H1 (cell line): ENCODE data around the gene CACNB2. TPM values are rescaled to one million over a fixed set of nuclear protein-coding genes. Genes with fewer than 3 reads are reported as not detected.

ENCODE experiments used
- CTCF ChIA-PET: fragments of 300-600 bp; sonication (Branson Sonifier 250); formaldehyde crosslinking; loops from one replicate; lab custom pipeline; 2021; ENCODE audit not compliant: partially characterized antibody; lab: Charles Lee
- POLR2A ChIA-PET: fragments of 300-600 bp; sonication (Branson Sonifier 250); formaldehyde crosslinking; loops from one replicate; lab custom pipeline; 2021; ENCODE audit warnings: inconsistent platforms; ENCODE audit not compliant: partially characterized antibody; lab: Charles Lee
- DNase-seq, 2 experiments: peaks; one replicate each; pipeline versions ENCODE4 v3.0.0 to v3.0.0-alpha.2; 2010 to 2022; ENCODE audit warnings: low spot score in 2 of 2, low read depth in 1 of 2, mixed read lengths in 1 of 2
- FAIRE-seq: peaks from 2 replicates; lab custom pipeline; 2011; peaks lifted over from hg19 to GRCh38; lab: Jason Lieb, UNC
- H2AFZ ChIP-seq: 2 replicates; pipeline ENCODE4 v1.8.1; 2012; ENCODE audit warnings: low read length, inconsistent platforms
- H2AK5ac ChIP-seq: 2 replicates; pipeline ENCODE4 v1.6.1; 2013; ENCODE audit warnings: low read depth, low read length
- H2BK120ac ChIP-seq: replicated peaks from 2 replicates; pipeline ENCODE3; 2013; ENCODE audit warnings: low read depth, low read length, inconsistent platforms
- H2BK12ac ChIP-seq: 2 replicates; pipeline ENCODE4 v1.6.1; 2013; ENCODE audit warnings: low read depth, low read length
- H2BK15ac ChIP-seq: 2 replicates; pipeline ENCODE4 v1.6.1; 2013; ENCODE audit warnings: low read length
- H2BK20ac ChIP-seq: 2 replicates; pipeline ENCODE4 v1.6.1; 2013; ENCODE audit warnings: low read length
- H2BK5ac ChIP-seq: 2 replicates; pipeline ENCODE4 v1.6.1; 2013; ENCODE audit warnings: low read depth, low read length
- H3K14ac ChIP-seq: 2 replicates; pipeline ENCODE4 v1.6.1; 2013; ENCODE audit warnings: inconsistent platforms; ENCODE audit not compliant: insufficient read length
- H3K18ac ChIP-seq: 2 replicates; pipeline ENCODE4 v1.6.1; 2013; ENCODE audit warnings: low read length; ENCODE audit errors: extremely low read depth
- H3K23ac ChIP-seq: 2 replicates; pipeline ENCODE4 v1.6.1; 2013; ENCODE audit warnings: inconsistent platforms; ENCODE audit not compliant: insufficient read length
- H3K23me2 ChIP-seq: 2 replicates; pipeline ENCODE4 v1.6.1; 2013; ENCODE audit warnings: low read depth, low read length
- H3K27ac ChIP-seq: 2 replicates; pipeline ENCODE4 v1.6.1; 2011; ENCODE audit warnings: low read depth, low read length, inconsistent platforms
- H3K27me3 ChIP-seq, 4 experiments: replicated peaks in 1 of 4; 1 replicate in 1 of 4; 2 replicates in 3 of 4; pipeline versions ENCODE4 v1.6.1 to v1.8.1; 2011 to 2013; ENCODE audit warnings: low read length in 3 of 4, mild to moderate bottlenecking in 3 of 4, inconsistent platforms in 2 of 4, mixed read lengths in 2 of 4, moderate library complexity in 1 of 4; ENCODE audit not compliant: control insufficient read depth in 3 of 4, insufficient read depth in 3 of 4; ENCODE audit errors: extremely low read depth in 1 of 4
- H3K36me3 ChIP-seq, 4 experiments: 2 replicates each; pipeline versions ENCODE4 v1.6.1 to v1.8.1; 2011 to 2013; ENCODE audit warnings: mild to moderate bottlenecking in 4 of 4, low read length in 3 of 4, moderate library complexity in 2 of 4, control low read depth in 1 of 4, inconsistent platforms in 1 of 4; ENCODE audit not compliant: insufficient read depth in 4 of 4, control insufficient read depth in 2 of 4
- H3K4ac ChIP-seq: replicated peaks from 2 replicates; pipeline ENCODE3; 2013; ENCODE audit warnings: low read length, low read depth, mixed read lengths, inconsistent platforms; ENCODE audit not compliant: insufficient read length
- H3K4me1 ChIP-seq, 4 experiments: replicated peaks in 1 of 4; 1 replicate in 1 of 4; 2 replicates in 3 of 4; pipeline versions ENCODE4 v1.6.1 to v1.8.1; 2011 to 2013; ENCODE audit warnings: low read length in 3 of 4, inconsistent platforms in 2 of 4, mixed read lengths in 1 of 4; ENCODE audit not compliant: insufficient read depth in 4 of 4, control insufficient read depth in 3 of 4
- H3K4me2 ChIP-seq, 2 experiments: 2 replicates each; pipeline versions ENCODE4 v1.6.1 to v1.8.1; 2011 to 2013; ENCODE audit warnings: low read depth in 2 of 2, low read length in 2 of 2, control low read depth in 1 of 2, inconsistent platforms in 1 of 2, mild to moderate bottlenecking in 1 of 2; ENCODE audit not compliant: insufficient read depth in 1 of 2
- H3K4me3 ChIP-seq, 4 experiments: fragments of 200-600, 300-600 bp in 1 of 4; sonication (generic), shearing (Covaris generic), sonication (Bioruptor Twin) in 1 of 4; 2 replicates each; pipeline versions ENCODE4 v1.5.1 to v1.8.1; 2011 to 2016; ENCODE audit warnings: low read length in 4 of 4, low read depth in 3 of 4, control low read depth in 2 of 4, inconsistent platforms in 2 of 4, mild to moderate bottlenecking in 2 of 4, mixed read lengths in 1 of 4, moderate library complexity in 1 of 4; ENCODE audit not compliant: insufficient read depth in 2 of 4; ENCODE audit errors: extremely low read depth in 1 of 4
- H3K56ac ChIP-seq: replicated peaks from 2 replicates; pipeline ENCODE3; 2013; ENCODE audit warnings: low read depth, mild to moderate bottlenecking, mixed read lengths, low read length, inconsistent platforms; ENCODE audit not compliant: insufficient read length
- H3K79me1 ChIP-seq: 2 replicates; pipeline ENCODE4 v1.6.1; 2013; ENCODE audit warnings: low read depth, low read length, control low read depth
- H3K79me2 ChIP-seq, 2 experiments: 2 replicates each; pipeline versions ENCODE4 v1.6.1 to v1.8.1; 2012 to 2013; ENCODE audit warnings: low read length in 2 of 2, mild to moderate bottlenecking in 2 of 2, inconsistent platforms in 1 of 2; ENCODE audit not compliant: insufficient read depth in 2 of 2, control insufficient read depth in 1 of 2
- H3K9ac ChIP-seq, 4 experiments: replicated peaks in 1 of 4; 1 replicate in 1 of 4; 2 replicates in 3 of 4; pipeline versions ENCODE4 v1.6.1 to v1.8.1; 2011 to 2013; ENCODE audit warnings: low read depth in 3 of 4, low read length in 3 of 4, control low read depth in 2 of 4, mild to moderate bottlenecking in 2 of 4, moderate library complexity in 2 of 4, inconsistent platforms in 1 of 4; ENCODE audit errors: extremely low read depth in 1 of 4
- H3K9me3 ChIP-seq, 2 experiments: 2 replicates each; pipeline versions ENCODE4 v1.6.1 to v1.8.1; 2012 to 2013; ENCODE audit warnings: mild to moderate bottlenecking in 2 of 2, moderate library complexity in 2 of 2, control low read depth in 1 of 2, inconsistent platforms in 1 of 2, low read depth in 1 of 2, low read length in 1 of 2, mixed read lengths in 1 of 2; ENCODE audit not compliant: insufficient read depth in 2 of 2
- H4K20me1 ChIP-seq, 2 experiments: replicated peaks in 1 of 2; 2 replicates each; pipeline versions ENCODE3 to v1.8.1; 2011 to 2013; ENCODE audit warnings: inconsistent platforms in 2 of 2, low read length in 2 of 2, mild to moderate bottlenecking in 1 of 2; ENCODE audit not compliant: insufficient read depth in 2 of 2, control insufficient read depth in 1 of 2
- H4K5ac ChIP-seq: 2 replicates; pipeline ENCODE4 v1.6.1; 2013; ENCODE audit warnings: low read length, low read depth, mixed read lengths, inconsistent platforms; ENCODE audit not compliant: insufficient read length
- H4K8ac ChIP-seq: 2 replicates; pipeline ENCODE4 v1.8.0; 2013; ENCODE audit warnings: mild to moderate bottlenecking, moderate library complexity, low read length, inconsistent platforms; ENCODE audit not compliant: insufficient read depth; ENCODE audit errors: extremely low read depth
- H4K91ac ChIP-seq: replicated peaks from 2 replicates; pipeline ENCODE3; 2013; ENCODE audit warnings: low read length, mixed read lengths, inconsistent platforms; ENCODE audit not compliant: insufficient read length
- SIN3A ChIP-seq, 2 experiments: IDR thresholded peaks in 1 of 2; conservative IDR thresholded peaks in 1 of 2; 2 replicates each; pipeline ENCODE4 v1.6.1; 2011 to 2012; ENCODE audit warnings: low read length in 2 of 2, improper control_type of control experiment in 1 of 2, low read depth in 1 of 2, mild to moderate bottlenecking in 1 of 2
- TAF7 ChIP-seq: optimal IDR thresholded peaks from 2 replicates; pipeline ENCODE3; 2011; ENCODE audit warnings: low read depth, mild to moderate bottlenecking, inconsistent platforms, low read length, moderate library complexity, borderline replicate concordance
- TCF12 ChIP-seq: IDR thresholded peaks from 2 replicates; pipeline ENCODE4 v1.6.1; 2011; ENCODE audit warnings: low read depth, mild to moderate bottlenecking, low read length
- WGBS, 2 experiments: shearing (Covaris generic) in 1 of 2; methylation state at CpG; one replicate each; pipeline versions ENCODE4 v1.1.6 to v1.1.7; 2013 to 2015; ENCODE audit warnings: low lambda C conversion rate in 2 of 2, mixed read lengths in 2 of 2, inconsistent platforms in 1 of 2, low coverage in 1 of 2, missing lambda C conversion rate in 1 of 2; ENCODE audit not compliant: insufficient replicate concordance in 2 of 2, insufficient coverage in 1 of 2, insufficient read length in 1 of 2; ENCODE audit errors: extremely low coverage in 1 of 2, missing lambda C conversion rate in 1 of 2; 5-methylcytosine and 5-hydroxymethylcytosine counted together
- polyA plus RNA-seq, 7 experiments: library from polyadenylated mRNA; depleted of rRNA in 3 of 7; stranded (reverse) in 5 of 7; unstranded in 2 of 7; fragments of >200 nt in 5 of 7; fragments of 200-250 nt in 2 of 7; gene quantifications; 1 replicate in 5 of 7; 2 replicates in 1 of 7; 4 replicates in 1 of 7; pipeline versions ENCODE4 v1.2.1 to v1.2.3, GENCODE V29; 2011 to 2013; ENCODE audit warnings: missing spikeins in 2 of 7, mixed read lengths in 2 of 7
- total RNA-seq: library from RNA; stranded (reverse); fragmentation: NEBNext Ultra II Directional; extraction: Animal tissue kit (Norgen Biotek cat#: 25700); gene quantifications from 2 replicates; pipeline ENCODE4 v1.2.1, GENCODE V29; 2021

CACNB2 gene
- total and polyA plus RNA-seq, 2 of the 8 experiments (the other 6 are each of a cell fraction or from before 2014, with no cell fraction given), result 2.4 to 3.2 TPM

DNA sequence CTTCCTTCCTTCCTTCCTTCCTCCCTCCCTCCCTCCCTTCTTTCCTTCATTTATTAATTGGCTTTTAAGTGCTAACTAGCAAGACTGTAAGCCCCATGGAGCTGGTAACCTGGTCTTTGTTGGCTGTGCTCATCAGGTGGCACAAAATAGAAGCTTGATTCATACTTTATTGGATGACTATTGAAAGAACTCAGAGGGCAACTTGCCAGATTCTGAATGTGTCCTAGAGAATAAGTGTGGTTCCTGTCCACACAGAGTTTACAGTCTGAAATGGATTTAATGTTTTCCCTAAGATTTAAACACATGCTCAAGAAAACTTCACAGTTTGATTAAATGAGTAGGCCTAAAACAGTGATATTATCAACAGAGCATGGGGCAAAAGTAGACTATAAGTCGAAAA is 3.1 kb upstream of the CACNB2 start:
- Histone ChIP-seq H3K18ac (no peak overlapping the region), H3K27ac (no peak overlapping the region), H3K79me1 (no peaks in the 10 kb centered on the region), H3K4ac (no peak overlapping the region), H4K8ac (no peak overlapping the region), H3K9ac (no peak overlapping the region), H4K20me1 (no peaks in the 10 kb centered on the region), H2BK5ac (no peak overlapping the region), H2AFZ (no peak overlapping the region), H3K4me1 (peaks cover 0 to 4% (median 2%) of the 10 kb centered on the region in 4 experiments; a peak in 4 of 7 replicates), H3K4me3 (no peak overlapping the region), H2BK15ac (no peak overlapping the region), H2BK20ac (no peak overlapping the region), H3K4me2 (no peak overlapping the region; a peak in 1 of 4 replicates), H3K9me3 (no peaks in the 10 kb centered on the region), H4K91ac (no peak overlapping the region), H3K56ac (no peak overlapping the region), H2BK120ac (no peak overlapping the region), H3K14ac (no peak overlapping the region), H3K36me3 (no peaks in the 10 kb centered on the region), H2BK12ac (no peak overlapping the region), H3K23ac (no peak overlapping the region), H3K23me2 (peaks cover 8% of the 10 kb centered on the region), H2AK5ac (no peak overlapping the region), H3K27me3 (peaks cover 0 to 17% (median 6%) of the 10 kb centered on the region in 4 experiments; a peak in 4 of 7 replicates), H4K5ac (no peak overlapping the region), H3K79me2 (no peaks in the 10 kb centered on the region)
- FAIRE-seq, result no peak
- ChIA-PET POLR2A (no interaction called here), CTCF (no interaction called here)
- no peak for TF ChIP-seq TAF7
- TF ChIP-seq TCF12, result no peak
- TF ChIP-seq SIN3A (conservative IDR thresholded peaks at IDR 0.05 in 1 of 2, IDR thresholded peaks at IDR 0.05 in 1 of 2; ENCODE audit: low read depth in 1 of 2, low read length in 2 of 2), result no peak
- 91% methylated on average over 1 of the region's 1 CpG; no CpG with 5 or more reads in 1 of the 2 experiments for WGBS, 2 experiments
- no peak for DNase-seq
